Mesenchymal stem cell (in vitro differentiated cells and primary cell): ENCODE data around the gene KAT7.

Experiments
- DNase-seq: peaks from one replicate; pipeline ENCODE4 v3.0.0-alpha.2; 2013
- H2AFZ ChIP-seq: one replicate; pipeline ENCODE4 v1.6.1; 2013; ENCODE audit warnings: low read depth, mild to moderate bottlenecking, control low read depth, inconsistent platforms, low read length, moderate library complexity
- H2AK5ac ChIP-seq: 2 replicates; pipeline ENCODE4 v1.6.1; 2013; ENCODE audit warnings: low read length, moderate library complexity, mild to moderate bottlenecking, inconsistent platforms; ENCODE audit not compliant: severe bottlenecking
- H2BK120ac ChIP-seq: one replicate; pipeline ENCODE4 v1.6.1; 2013; ENCODE audit warnings: low read depth, mild to moderate bottlenecking, inconsistent platforms, low read length, moderate library complexity
- H2BK12ac ChIP-seq, 2 experiments: one replicate each; pipeline ENCODE4 v1.6.1; 2013; ENCODE audit warnings: inconsistent platforms in 2 of 2, low read length in 2 of 2, mild to moderate bottlenecking in 2 of 2, moderate library complexity in 2 of 2, control low read depth in 1 of 2
- H2BK15ac ChIP-seq: one replicate; pipeline ENCODE4 v1.6.1; 2013; ENCODE audit warnings: mild to moderate bottlenecking, low read depth, inconsistent platforms; ENCODE audit not compliant: poor library complexity, severe bottlenecking
- H2BK5ac ChIP-seq: 2 replicates; pipeline ENCODE4 v1.6.1; 2013; ENCODE audit warnings: low read depth, mild to moderate bottlenecking, low read length, control low read depth, inconsistent platforms; ENCODE audit not compliant: poor library complexity, severe bottlenecking
- H3K14ac ChIP-seq, 2 experiments: one replicate each; pipeline ENCODE4 v1.6.1; 2013; ENCODE audit warnings: inconsistent platforms in 2 of 2, low read length in 2 of 2, control low read depth in 1 of 2, mild to moderate bottlenecking in 1 of 2, moderate library complexity in 1 of 2
- H3K18ac ChIP-seq, 2 experiments: one replicate each; pipeline ENCODE4 v1.6.1; 2013; ENCODE audit warnings: inconsistent platforms in 2 of 2, low read length in 2 of 2, control low read depth in 1 of 2, low read depth in 1 of 2, mild to moderate bottlenecking in 1 of 2
- H3K23ac ChIP-seq, 2 experiments: one replicate each; pipeline ENCODE4 v1.6.1; 2013; ENCODE audit warnings: inconsistent platforms in 2 of 2, low read length in 2 of 2, mild to moderate bottlenecking in 2 of 2, moderate library complexity in 2 of 2, control low read depth in 1 of 2
- H3K27ac ChIP-seq: 2 replicates; pipeline ENCODE4 v1.5.1; 2013; ENCODE audit warnings: mild to moderate bottlenecking, moderate library complexity, low read length, control low read depth, inconsistent platforms; ENCODE audit not compliant: poor library complexity, severe bottlenecking
- H3K27me3 ChIP-seq, 2 experiments: 2 replicates each; pipeline versions ENCODE4 v1.6.1 to v1.7.0; 2013; ENCODE audit warnings: low read length in 2 of 2, mild to moderate bottlenecking in 2 of 2, moderate library complexity in 2 of 2, control low read depth in 1 of 2, inconsistent platforms in 1 of 2; ENCODE audit not compliant: control insufficient read depth in 1 of 2, insufficient read depth in 1 of 2
- H3K36me3 ChIP-seq, 2 experiments: 2 replicates each; pipeline versions ENCODE4 v1.6.1 to v1.7.0; 2013; ENCODE audit warnings: low read length in 2 of 2, control low read depth in 1 of 2, inconsistent platforms in 1 of 2, low read depth in 1 of 2, mild to moderate bottlenecking in 1 of 2; ENCODE audit not compliant: insufficient read depth in 2 of 2, control insufficient read depth in 1 of 2
- H3K4ac ChIP-seq, 2 experiments: one replicate each; pipeline ENCODE4 v1.6.1; 2013; ENCODE audit warnings: inconsistent platforms in 2 of 2, low read length in 2 of 2, mild to moderate bottlenecking in 2 of 2, moderate library complexity in 2 of 2, control low read depth in 1 of 2, low read depth in 1 of 2
- H3K4me1 ChIP-seq: 2 replicates; pipeline ENCODE4 v1.6.1; 2013; ENCODE audit warnings: low read depth, low read length, control low read depth; ENCODE audit not compliant: control insufficient read depth, insufficient read depth
- H3K4me2 ChIP-seq: 2 replicates; pipeline ENCODE4 v1.6.1; 2013; ENCODE audit warnings: low read length, mild to moderate bottlenecking, inconsistent platforms; ENCODE audit not compliant: poor library complexity, severe bottlenecking
- H3K4me3 ChIP-seq, 2 experiments: 2 replicates each; pipeline versions ENCODE4 v1.5.1 to v1.7.0; 2013; ENCODE audit warnings: low read length in 2 of 2, mild to moderate bottlenecking in 2 of 2, control low read depth in 1 of 2, low read depth in 1 of 2; ENCODE audit not compliant: insufficient read depth in 1 of 2
- H3K79me1 ChIP-seq: replicated peaks from 2 replicates; pipeline ENCODE4 v1.6.1; 2013; ENCODE audit warnings: mild to moderate bottlenecking, control low read depth, low read length, inconsistent platforms; ENCODE audit not compliant: poor library complexity, severe bottlenecking
- H3K9ac ChIP-seq: 2 replicates; pipeline ENCODE4 v1.7.0; 2013; ENCODE audit warnings: mild to moderate bottlenecking, low read length, moderate library complexity
- H3K9me3 ChIP-seq: 2 replicates; pipeline ENCODE4 v1.7.0; 2013; ENCODE audit warnings: mild to moderate bottlenecking, low read length; ENCODE audit not compliant: control insufficient read depth
- H4K8ac ChIP-seq: one replicate; pipeline ENCODE4 v1.6.1; 2013; ENCODE audit warnings: inconsistent platforms, mild to moderate bottlenecking, low read length, moderate library complexity
- H4K91ac ChIP-seq: one replicate; pipeline ENCODE4 v1.6.1; 2013; ENCODE audit warnings: mild to moderate bottlenecking, low read length, inconsistent platforms
- WGBS: methylation state at CpG from one replicate; pipeline ENCODE4 v1.1.7; 2013; ENCODE audit warnings: mixed read lengths; 5-methylcytosine and 5-hydroxymethylcytosine counted together

The KAT7 gene

GRCh38 chr17:49742166-49742638 lies 46.3 kb upstream of the KAT7 start:
- Histone ChIP-seq H2BK120ac (no peak overlapping the region), H3K27me3 (no peaks in the 10 kb centered on the region), H3K4me1 (peaks cover 2% of the 10 kb centered on the region), H3K14ac (no peak overlapping the region), H3K36me3 (no peaks in the 10 kb centered on the region), H3K79me1 (peaks cover 11% of the 10 kb centered on the region), H4K91ac (no peak overlapping the region), H3K18ac (no peak overlapping the region), H2BK12ac (no peak overlapping the region), H3K4ac (no peak overlapping the region), H2AFZ (no peak overlapping the region), H3K23ac (no peak overlapping the region), H2BK5ac (no peak overlapping the region), H3K27ac (no peak overlapping the region), H3K9me3 (no peaks in the 10 kb centered on the region), H2AK5ac (no peak overlapping the region), H4K8ac (no peak overlapping the region), H3K4me2 (no peak overlapping the region), H2BK15ac (no peak overlapping the region), H3K4me3 (no peak overlapping the region), H3K9ac (no peak overlapping the region)
- 82% methylated on average over 1 of the region's 1 CpG for WGBS
- DNase-seq = no peak

GRCh38 chr17:49745175-49746139 lies 43.0 kb upstream of the KAT7 start:
- no peaks in the 10 kb centered on the region for H3K36me3 ChIP-seq
- H4K91ac ChIP-seq = no peak overlapping the region
- H3K79me1 ChIP-seq = peaks cover 7% of the 10 kb centered on the region
- DNase-seq = no peak
- H3K9me3 ChIP-seq = no peaks in the 10 kb centered on the region
- no peak overlapping the region for H3K4me2 ChIP-seq
- no peak overlapping the region for H4K8ac ChIP-seq
- H3K27ac ChIP-seq = no peak overlapping the region
- no peak overlapping the region for H2AK5ac ChIP-seq
- H3K4me3 ChIP-seq = no peak overlapping the region
- H3K23ac ChIP-seq = no peak overlapping the region
- H3K4me1 ChIP-seq = peaks cover 3% of the 10 kb centered on the region
- H3K18ac ChIP-seq = no peak overlapping the region
- H3K14ac ChIP-seq = no peak overlapping the region
- no peak overlapping the region for H3K4ac ChIP-seq
- no peak overlapping the region for H2BK12ac ChIP-seq
- no peak overlapping the region for H2BK15ac ChIP-seq
- H3K9ac ChIP-seq = no peak overlapping the region
- H2BK120ac ChIP-seq = no peak overlapping the region
- no peak overlapping the region for H2AFZ ChIP-seq
- 75% methylated on average over 1 of the region's 1 CpG for WGBS
- H2BK5ac ChIP-seq = no peak overlapping the region
- no peaks in the 10 kb centered on the region for H3K27me3 ChIP-seq

GRCh38 chr17:49746791-49747490 lies 41.5 kb upstream of the KAT7 start:
- H3K4me2 ChIP-seq = no peak overlapping the region
- 78% methylated on average over 4 of the region's 5 CpGs for WGBS

GRCh38 chr17:49747632-49748031 lies 40.8 kb upstream of the KAT7 start:
- H3K4me1 ChIP-seq = peaks cover 3% of the 10 kb centered on the region
- no peak overlapping the region for H3K4me2 ChIP-seq
- no peak overlapping the region for H4K91ac ChIP-seq
- H2BK12ac ChIP-seq = no peak overlapping the region
- H3K9ac ChIP-seq = no peak overlapping the region
- H3K9me3 ChIP-seq = no peaks in the 10 kb centered on the region
- H2BK15ac ChIP-seq = no peak overlapping the region
- no peak overlapping the region for H2AFZ ChIP-seq
- no peak overlapping the region for H3K23ac ChIP-seq
- H2BK5ac ChIP-seq = no peak overlapping the region
- no peak overlapping the region for H3K14ac ChIP-seq
- no peak overlapping the region for H2AK5ac ChIP-seq
- H4K8ac ChIP-seq = no peak overlapping the region
- H3K79me1 ChIP-seq = peaks cover 11% of the 10 kb centered on the region
- no peak overlapping the region for H3K4ac ChIP-seq
- no peak overlapping the region for H3K18ac ChIP-seq
- H3K27ac ChIP-seq = no peak overlapping the region
- no peaks in the 10 kb centered on the region for H3K27me3 ChIP-seq
- no peak overlapping the region for H3K4me3 ChIP-seq
- no peak for DNase-seq
- WGBS = 92% methylated on average over 1 of the region's 1 CpG
- H3K36me3 ChIP-seq = no peaks in the 10 kb centered on the region
- no peak overlapping the region for H2BK120ac ChIP-seq

More at GRCh38 chr17:49746791-49747490, 41.5 kb upstream of the KAT7 start:
- H3K4me3 ChIP-seq = no peak overlapping the region
- no peak overlapping the region for H3K23ac ChIP-seq
- H4K8ac ChIP-seq = no peak overlapping the region
- no peak for DNase-seq
- no peak overlapping the region for H2AK5ac ChIP-seq
- no peak overlapping the region for H2BK12ac ChIP-seq
- no peak overlapping the region for H2BK5ac ChIP-seq
- H2BK120ac ChIP-seq = no peak overlapping the region
- H3K9ac ChIP-seq = no peak overlapping the region
- H3K4me1 ChIP-seq = peaks cover 3% of the 10 kb centered on the region
- no peak overlapping the region for H4K91ac ChIP-seq
- no peak overlapping the region for H3K27ac ChIP-seq
- H2BK15ac ChIP-seq = no peak overlapping the region
- H3K18ac ChIP-seq = no peak overlapping the region
- H3K9me3 ChIP-seq = no peaks in the 10 kb centered on the region
- no peak overlapping the region for H3K14ac ChIP-seq
- peaks cover 4% of the 10 kb centered on the region for H3K79me1 ChIP-seq
- H3K27me3 ChIP-seq = no peaks in the 10 kb centered on the region
- H3K36me3 ChIP-seq = no peaks in the 10 kb centered on the region
- H2AFZ ChIP-seq = no peak overlapping the region
- peak overlapping the region in 1 of 2 experiments; percentile 68 for H3K4ac ChIP-seq
